ENCODE measurements around the gene FGF18. TPM values are rescaled to one million over a fixed set of nuclear protein-coding genes. Genes with fewer than 3 reads are reported as not detected.

Gene FGF18
- total and polyA plus RNA-seq, 2 of the 4 experiments (the other 2 are of a cell fraction), result 0.15 TPM; not detected in 1

DNA sequence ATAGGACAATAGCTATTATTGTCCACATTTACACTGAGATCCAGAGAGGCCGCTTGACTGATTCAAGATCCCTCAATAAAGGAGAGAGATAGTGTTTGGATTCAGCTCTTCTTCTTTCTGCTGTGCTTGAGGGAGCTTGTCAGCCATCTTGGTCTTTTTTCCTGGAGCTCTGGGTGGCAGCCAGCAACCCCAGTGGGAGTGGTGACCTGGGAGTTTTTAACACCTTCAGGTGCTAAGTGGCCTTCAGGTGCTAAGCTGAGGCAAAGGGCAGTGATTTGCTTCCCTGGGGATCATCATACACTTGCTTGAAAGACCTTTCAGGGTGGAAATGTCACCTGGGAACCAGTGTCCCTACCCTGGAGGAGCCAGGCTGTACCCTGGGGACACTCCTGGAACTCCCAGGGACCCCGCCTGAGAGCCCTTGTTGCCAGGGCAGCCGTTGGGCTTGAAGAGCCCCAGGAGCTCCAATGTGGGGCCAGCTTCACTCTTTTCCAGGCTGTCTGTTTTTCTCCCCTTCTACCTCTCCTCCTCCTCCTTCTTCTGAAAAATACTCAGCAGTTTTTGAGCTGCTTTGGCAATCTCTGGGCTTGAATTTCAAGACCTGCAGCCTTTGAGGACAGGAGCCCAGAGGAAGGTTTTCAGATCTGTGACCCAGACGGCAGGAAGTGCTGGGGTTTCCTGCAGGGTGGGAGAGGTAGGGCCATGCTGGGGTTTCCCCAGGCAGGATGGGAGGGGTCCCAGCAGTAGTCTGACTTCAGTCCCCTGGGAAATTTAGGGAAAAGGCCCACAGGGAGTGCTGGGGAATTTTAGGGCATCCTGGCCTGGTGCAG, 59.7 kb downstream of the FGF18 start:
- Histone ChIP-seq H3K4ac (ENCODE audit: low read depth, low read length) (no peak overlapping the region), H3K9me3 (ENCODE audit: control insufficient read depth, insufficient read depth, low read length) (no peaks in the 10 kb centered on the region)

More for the DNA sequence above, 59.7 kb downstream of the FGF18 start:
- Histone ChIP-seq H3K36me3 (ENCODE audit: control insufficient read depth, insufficient read depth, low read length) (no peaks in the 10 kb centered on the region), H3K27me3 (ENCODE audit: control insufficient read depth, insufficient read depth, low read length) (peaks cover 9% of the 10 kb centered on the region), H2AK5ac (ENCODE audit: low read depth, low read length) (no peak overlapping the region), H2AFZ (replicated peaks; ENCODE audit: low read length, poor library complexity) (no peak overlapping the region), H4K20me1 (ENCODE audit: insufficient read depth, low read length) (no peaks in the 10 kb centered on the region), H3K14ac (replicated peaks; ENCODE audit: low read depth, low read length) (no peak overlapping the region), H2BK120ac (ENCODE audit: low read depth, low read length) (no peak overlapping the region), H3K9me1 (ENCODE audit: insufficient read depth, low read length) (no peaks in the 10 kb centered on the region), H4K91ac (ENCODE audit: insufficient read depth, low read depth, low read length) (no peak overlapping the region), H3K56ac (ENCODE audit: extremely low read depth, insufficient read depth, low read length) (no peak overlapping the region), H2BK15ac (ENCODE audit: low read depth, low read length) (no peak overlapping the region; the same call in 2 of the 3 replicates), H3K23ac (ENCODE audit: low read depth, low read length) (no peak overlapping the region), H3K4me3 (ENCODE audit: insufficient read depth, low read depth, low read length) (no peak overlapping the region), H3K9ac (ENCODE audit: low read depth, low read length) (no peak overlapping the region), H4K5ac (ENCODE audit: low read depth, low read length) (no peak overlapping the region), H3K4me2 (ENCODE audit: low read depth, low read length) (no peak overlapping the region), H2BK5ac (ENCODE audit: low read depth, low read length, poor library complexity, severe bottlenecking) (no peak overlapping the region), H4K8ac (ENCODE audit: low read depth in 2 of 2, low read length in 2 of 2) (no peak overlapping the region), H2BK20ac (ENCODE audit: low read depth, low read length) (no peak overlapping the region), H3K27ac (ENCODE audit: insufficient read depth, low read length) (no peak overlapping the region), H3K18ac (ENCODE audit: low read depth, low read length) (no peak overlapping the region), H3K79me1 (ENCODE audit: low read depth in 1 of 2, low read length in 2 of 2) (no peaks in the 10 kb centered on the region), H3K4me1 (ENCODE audit: control insufficient read depth, insufficient read depth, low read length) (peaks cover 4% of the 10 kb centered on the region; the same call in 1 of the 2 replicates), H2AK9ac (replicated peaks; ENCODE audit: low read depth, low read length, poor library complexity) (no peak overlapping the region)
- CTCF ChIA-PET, result no interaction called here
- POLR2A ChIA-PET (ENCODE audit: unreplicated experiment), result no interaction called here
- in situ Hi-C loops (cut with MboI; ENCODE audit: low sequenced_read_pairs), result no loop called here
- DNase-seq, result no peak
- no TSS peak for BruUV-seq (replicated peaks)
- 80% methylated on average over 1 of the region's 4 CpGs; no CpG with 5 or more reads in 1 of the 2 experiments for WGBS, 2 experiments (ENCODE audit: extremely low coverage in 2 of 2, insufficient read length in 1 of 2)
- no peak for ATAC-seq (ENCODE audit: low read depth)
- intact Hi-C loops (cut with micrococcal nuclease), result no loop called here
- TF ChIP-seq, protein P1, sequence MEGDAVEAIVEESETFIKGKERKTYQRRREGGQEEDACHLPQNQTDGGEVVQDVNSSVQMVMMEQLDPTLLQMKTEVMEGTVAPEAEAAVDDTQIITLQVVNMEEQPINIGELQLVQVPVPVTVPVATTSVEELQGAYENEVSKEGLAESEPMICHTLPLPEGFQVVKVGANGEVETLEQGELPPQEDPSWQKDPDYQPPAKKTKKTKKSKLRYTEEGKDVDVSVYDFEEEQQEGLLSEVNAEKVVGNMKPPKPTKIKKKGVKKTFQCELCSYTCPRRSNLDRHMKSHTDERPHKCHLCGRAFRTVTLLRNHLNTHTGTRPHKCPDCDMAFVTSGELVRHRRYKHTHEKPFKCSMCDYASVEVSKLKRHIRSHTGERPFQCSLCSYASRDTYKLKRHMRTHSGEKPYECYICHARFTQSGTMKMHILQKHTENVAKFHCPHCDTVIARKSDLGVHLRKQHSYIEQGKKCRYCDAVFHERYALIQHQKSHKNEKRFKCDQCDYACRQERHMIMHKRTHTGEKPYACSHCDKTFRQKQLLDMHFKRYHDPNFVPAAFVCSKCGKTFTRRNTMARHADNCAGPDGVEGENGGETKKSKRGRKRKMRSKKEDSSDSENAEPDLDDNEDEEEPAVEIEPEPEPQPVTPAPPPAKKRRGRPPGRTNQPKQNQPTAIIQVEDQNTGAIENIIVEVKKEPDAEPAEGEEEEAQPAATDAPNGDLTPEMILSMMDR (conservative IDR thresholded peaks at IDR 0.05; ENCODE audit: low read depth, low read length), result no peak
- TF ChIP-seq NFE2L2 (IDR thresholded peaks at IDR 0.05; ENCODE audit: low read depth, low read length), result no peak
- no peak for TF ChIP-seq CEBPB (IDR thresholded peaks at IDR 0.05; ENCODE audit: low read depth, low read length)
- TF ChIP-seq MAFK (IDR thresholded peaks at IDR 0.05; ENCODE audit: low read depth, low read length), result no peak
- TF ChIP-seq BHLHE40 (IDR thresholded peaks at IDR 0.05; ENCODE audit: low read depth, low read length), result no peak
- TF ChIP-seq CHD1 (IDR thresholded peaks at IDR 0.05; ENCODE audit: low read depth, low read length), result no peak
- TF ChIP-seq MXI1 (IDR thresholded peaks at IDR 0.05; ENCODE audit: borderline replicate concordance, low read depth, low read length), result no peak
- no peak for TF ChIP-seq MAZ (IDR thresholded peaks at IDR 0.05; ENCODE audit: borderline replicate concordance, low read depth, low read length)
- no peak for TF ChIP-seq RFX5 (IDR thresholded peaks at IDR 0.05; ENCODE audit: low read depth, low read length)
- TF ChIP-seq, protein P2, sequence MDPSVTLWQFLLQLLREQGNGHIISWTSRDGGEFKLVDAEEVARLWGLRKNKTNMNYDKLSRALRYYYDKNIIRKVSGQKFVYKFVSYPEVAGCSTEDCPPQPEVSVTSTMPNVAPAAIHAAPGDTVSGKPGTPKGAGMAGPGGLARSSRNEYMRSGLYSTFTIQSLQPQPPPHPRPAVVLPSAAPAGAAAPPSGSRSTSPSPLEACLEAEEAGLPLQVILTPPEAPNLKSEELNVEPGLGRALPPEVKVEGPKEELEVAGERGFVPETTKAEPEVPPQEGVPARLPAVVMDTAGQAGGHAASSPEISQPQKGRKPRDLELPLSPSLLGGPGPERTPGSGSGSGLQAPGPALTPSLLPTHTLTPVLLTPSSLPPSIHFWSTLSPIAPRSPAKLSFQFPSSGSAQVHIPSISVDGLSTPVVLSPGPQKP (IDR thresholded peaks at IDR 0.05; ENCODE audit: borderline replicate concordance, low read depth, low read length), result no peak
- TF ChIP-seq, protein P3, sequence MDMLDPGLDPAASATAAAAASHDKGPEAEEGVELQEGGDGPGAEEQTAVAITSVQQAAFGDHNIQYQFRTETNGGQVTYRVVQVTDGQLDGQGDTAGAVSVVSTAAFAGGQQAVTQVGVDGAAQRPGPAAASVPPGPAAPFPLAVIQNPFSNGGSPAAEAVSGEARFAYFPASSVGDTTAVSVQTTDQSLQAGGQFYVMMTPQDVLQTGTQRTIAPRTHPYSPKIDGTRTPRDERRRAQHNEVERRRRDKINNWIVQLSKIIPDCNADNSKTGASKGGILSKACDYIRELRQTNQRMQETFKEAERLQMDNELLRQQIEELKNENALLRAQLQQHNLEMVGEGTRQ (IDR thresholded peaks at IDR 0.05; ENCODE audit: low read depth, low read length), result no peak
- dilution Hi-C loops (cut with HindIII; ENCODE audit: low sequenced_read_pairs, unreplicated experiment), result no loop called here
